HFFc6 (cell line): ENCODE measurements around the gene INSC. TPM values are rescaled to one million over a fixed set of nuclear protein-coding genes. Genes with fewer than 3 reads are reported as not detected.

Experiments
- DNase-seq: peaks from one replicate; pipeline ENCODE4 v3.0.0-alpha.2; 2018
- H3K27ac Mint-ChIP-seq: 2 replicates; pipeline ENCODE4 v1.8.0; 2020; ENCODE audit warnings: mild to moderate bottlenecking, mixed read lengths
- H3K27me3 Mint-ChIP-seq: 2 replicates; pipeline ENCODE4 v1.8.0; 2021; ENCODE audit warnings: mild to moderate bottlenecking, moderate library complexity, mixed read lengths; ENCODE audit not compliant: insufficient read depth
- H3K36me3 Mint-ChIP-seq: 2 replicates; pipeline ENCODE4 v1.8.0; 2021; ENCODE audit warnings: low read depth, mixed read lengths
- H3K4me1 Mint-ChIP-seq: 2 replicates; pipeline ENCODE4 v1.8.0; 2020; ENCODE audit warnings: low read depth, mixed read lengths
- H3K4me3 Mint-ChIP-seq: 2 replicates; pipeline ENCODE4 v1.8.0; 2020; ENCODE audit warnings: mild to moderate bottlenecking, moderate library complexity, mixed read lengths
- H3K9me3 Mint-ChIP-seq: 2 replicates; pipeline ENCODE4 v1.8.0; 2020; ENCODE audit warnings: mild to moderate bottlenecking, mixed read lengths
- CTCF ChIP-seq: fragments of 200-600 bp; sonication (generic); IDR thresholded peaks from 2 replicates; pipeline ENCODE4 v1.5.0; 2021; ENCODE audit warnings: antibody characterized with exemption, mild to moderate bottlenecking
- total RNA-seq, 6 experiments: library from RNA; stranded (reverse); fragmentation: NEBNext Ultra II Directional; extraction: Animal tissue kit (Norgen Biotek cat#: 25700); gene quantifications; 2 replicates in 1 of 6; 3 replicates in 5 of 6; pipeline ENCODE4 v1.2.3, GENCODE V29; 2021

The INSC gene
- total RNA-seq, 6 experiments from 2014 or later: 0.08 to 0.43 (median 0.16) TPM

GRCh38 chr11:15206791-15207190 lies 92.1 kb downstream of the INSC start:
- no peaks in the 10 kb centered on the region for H3K36me3 Mint-ChIP-seq
- no peak overlapping the region for H3K27ac Mint-ChIP-seq
- no peak for TF ChIP-seq CTCF
- H3K4me3 Mint-ChIP-seq: no peak overlapping the region
- H3K9me3 Mint-ChIP-seq: no peaks in the 10 kb centered on the region
- peaks cover 2% of the 10 kb centered on the region for H3K27me3 Mint-ChIP-seq
- DNase-seq: no peak
- no peaks in the 10 kb centered on the region for H3K4me1 Mint-ChIP-seq

- H3K4me3 Mint-ChIP-seq: no peak overlapping the region
- H3K4me1 Mint-ChIP-seq: no peaks in the 10 kb centered on the region
- H3K36me3 Mint-ChIP-seq: no peaks in the 10 kb centered on the region
- H3K27ac Mint-ChIP-seq: no peak overlapping the region
- H3K9me3 Mint-ChIP-seq: no peaks in the 10 kb centered on the region
- TF ChIP-seq CTCF: peak; percentile 99
- peak; percentile 46 for DNase-seq
- H3K27me3 Mint-ChIP-seq: peaks cover 2% of the 10 kb centered on the region
Measured at GRCh38 chr11:15208378-15209222, 93.9 kb downstream of the INSC start.

- Mint-ChIP-seq H3K27ac (no peak overlapping the region), H3K4me3 (no peak overlapping the region), H3K9me3 (no peaks in the 10 kb centered on the region), H3K4me1 (no peaks in the 10 kb centered on the region), H3K27me3 (no peaks in the 10 kb centered on the region; the same call in 1 of the 2 replicates), H3K36me3 (no peaks in the 10 kb centered on the region)
- DNase-seq: no peak
- TF ChIP-seq CTCF: no peak
Measured at GRCh38 chr11:15212876-15213275, 98.2 kb downstream of the INSC start.

GRCh38 chr11:15213471-15214231 lies 98.9 kb downstream of the INSC start:
- no peaks in the 10 kb centered on the region for H3K4me1 Mint-ChIP-seq
- no peak overlapping the region for H3K27ac Mint-ChIP-seq
- no peaks in the 10 kb centered on the region; the same call in 1 of the 2 replicates for H3K27me3 Mint-ChIP-seq

GRCh38 chr11:15215005-15215404 lies 100.3 kb downstream of the INSC start:
- no peak for TF ChIP-seq CTCF
- Mint-ChIP-seq H3K36me3 (no peaks in the 10 kb centered on the region), H3K4me3 (no peak overlapping the region), H3K27me3 (no peaks in the 10 kb centered on the region; the same call in none of the 2 replicates), H3K27ac (no peak overlapping the region), H3K4me1 (no peaks in the 10 kb centered on the region), H3K9me3 (no peaks in the 10 kb centered on the region)
- DNase-seq: no peak

More at GRCh38 chr11:15213471-15214231, 98.9 kb downstream of the INSC start:
- TF ChIP-seq CTCF: no peak
- Mint-ChIP-seq H3K36me3 (no peaks in the 10 kb centered on the region), H3K4me3 (no peak overlapping the region), H3K9me3 (no peaks in the 10 kb centered on the region)
- DNase-seq: no peak
